DMS 273 treated with DMSO at 0.1 percent for 48 hours (cell line): ENCODE results near the gene PPP4R1.
A peak's percentile ranks its signal among the peaks of the same experiment; 100 is the strongest.
"Not testable (repeated sequence)": the region's sequence is repeated elsewhere in the genome, so short reads cannot be mapped to it uniquely, and the experiment has no call there.

Experiments
- DNase-seq: peaks from one replicate; lab custom pipeline; 2025; lab: John Stamatoyannopoulos, UW

PPP4R1 gene

GRCh38 chr18:9628984-9629383, 14.6 kb upstream of the PPP4R1 start:
- DNase-seq: no peak

GRCh38 chr18:9627642-9628041, 13.3 kb upstream of the PPP4R1 start:
- DNase-seq: no peak

- no peak for DNase-seq
These were observed 5.6 kb upstream of the PPP4R1 start for GRCh38 chr18:9619990-9620389.

GRCh38 chr18:9619545-9619944, 5.2 kb upstream of the PPP4R1 start:
- no peak for DNase-seq

GRCh38 chr18:9619056-9619455, 4.7 kb upstream of the PPP4R1 start:
- no peak for DNase-seq

GRCh38 chr18:9617006-9617542, 2.7 kb upstream of the PPP4R1 start:
- DNase-seq: no peak

- DNase-seq: no peak
These were observed 1.7 kb upstream of the PPP4R1 start for GRCh38 chr18:9616049-9616448.

GRCh38 chr18:9615280-9615797, 980 bp upstream of the PPP4R1 start:
- DNase-seq: no peak

- DNase-seq: peak; percentile 15
These were observed 584 bp downstream of the PPP4R1 start for GRCh38 chr18:9613550-9614400.

- DNase-seq: no peak
These were observed 1.4 kb downstream of the PPP4R1 start for GRCh38 chr18:9612977-9613376.

GRCh38 chr18:9612215-9612830, 2.0 kb downstream of the PPP4R1 start:
- peak; percentile 60 for DNase-seq

GRCh38 chr18:9609190-9609589, 5.2 kb downstream of the PPP4R1 start:
- no peak for DNase-seq

GRCh38 chr18:9608728-9609127, 5.6 kb downstream of the PPP4R1 start:
- DNase-seq: no peak

- DNase-seq: no peak
These were observed 6.1 kb downstream of the PPP4R1 start for GRCh38 chr18:9608298-9608697.

GRCh38 chr18:9607111-9607510, 7.2 kb downstream of the PPP4R1 start:
- DNase-seq: not testable (repeated sequence)

- DNase-seq: no peak
These were observed 8.3 kb downstream of the PPP4R1 start for GRCh38 chr18:9606039-9606438.

GRCh38 chr18:9604348-9604747, 10.0 kb downstream of the PPP4R1 start:
- no peak for DNase-seq

- DNase-seq: no peak
These were observed 15.0 kb downstream of the PPP4R1 start for GRCh38 chr18:9599328-9599727.

GRCh38 chr18:9597609-9598008, 16.8 kb downstream of the PPP4R1 start:
- DNase-seq: no peak

GRCh38 chr18:9596843-9597526, 17.4 kb downstream of the PPP4R1 start:
- DNase-seq: no peak

- no peak for DNase-seq
These were observed 18.1 kb downstream of the PPP4R1 start for GRCh38 chr18:9596226-9596625.

GRCh38 chr18:9594823-9595596, 19.3 kb downstream of the PPP4R1 start:
- no peak for DNase-seq
